HFFc6 (cell line): ENCODE measurements around the gene PRPF38A. TPM values are rescaled to one million over a fixed set of nuclear protein-coding genes. Genes with fewer than 3 reads are reported as not detected.

Source experiments
- DNase-seq: peaks from one replicate; pipeline ENCODE4 v3.0.0-alpha.2; 2018
- H3K27ac Mint-ChIP-seq: 2 replicates; pipeline ENCODE4 v1.8.0; 2020; ENCODE audit warnings: mild to moderate bottlenecking, mixed read lengths
- H3K27me3 Mint-ChIP-seq: 2 replicates; pipeline ENCODE4 v1.8.0; 2021; ENCODE audit warnings: mild to moderate bottlenecking, moderate library complexity, mixed read lengths; ENCODE audit not compliant: insufficient read depth
- H3K36me3 Mint-ChIP-seq: 2 replicates; pipeline ENCODE4 v1.8.0; 2021; ENCODE audit warnings: low read depth, mixed read lengths
- H3K4me1 Mint-ChIP-seq: 2 replicates; pipeline ENCODE4 v1.8.0; 2020; ENCODE audit warnings: low read depth, mixed read lengths
- H3K4me3 Mint-ChIP-seq: 2 replicates; pipeline ENCODE4 v1.8.0; 2020; ENCODE audit warnings: mild to moderate bottlenecking, moderate library complexity, mixed read lengths
- H3K9me3 Mint-ChIP-seq: 2 replicates; pipeline ENCODE4 v1.8.0; 2020; ENCODE audit warnings: mild to moderate bottlenecking, mixed read lengths
- CTCF ChIP-seq: fragments of 200-600 bp; sonication (generic); IDR thresholded peaks from 2 replicates; pipeline ENCODE4 v1.5.0; 2021; ENCODE audit warnings: antibody characterized with exemption, mild to moderate bottlenecking
- total RNA-seq, 6 experiments: library from RNA; stranded (reverse); fragmentation: NEBNext Ultra II Directional; extraction: Animal tissue kit (Norgen Biotek cat#: 25700); gene quantifications; 2 replicates in 1 of 6; 3 replicates in 5 of 6; pipeline ENCODE4 v1.2.3, GENCODE V29; 2021

Gene PRPF38A
- total RNA-seq, 6 experiments from 2014 or later = 27.7 to 33.0 (median 31.3) TPM

- no peaks in the 10 kb centered on the region for H3K27me3 Mint-ChIP-seq
- H3K9me3 Mint-ChIP-seq = no peaks in the 10 kb centered on the region
- no peak for DNase-seq
Observed at GRCh38 chr1:52439976-52440375, 35.6 kb downstream of the PRPF38A start.

GRCh38 chr1:52444463-52444862, 40.1 kb downstream of the PRPF38A start:
- no peak overlapping the region for H3K4me3 Mint-ChIP-seq
- H3K27me3 Mint-ChIP-seq = no peaks in the 10 kb centered on the region
- peaks cover 5% of the 10 kb centered on the region; the same call in 1 of the 2 replicates for H3K4me1 Mint-ChIP-seq
- no peaks in the 10 kb centered on the region for H3K9me3 Mint-ChIP-seq
- no peak overlapping the region for H3K27ac Mint-ChIP-seq
- no peak for DNase-seq
- TF ChIP-seq CTCF = no peak
- H3K36me3 Mint-ChIP-seq = no peaks in the 10 kb centered on the region

More at GRCh38 chr1:52439976-52440375, 35.6 kb downstream of the PRPF38A start:
- Mint-ChIP-seq H3K4me1 (no peaks in the 10 kb centered on the region), H3K4me3 (no peak overlapping the region), H3K36me3 (no peaks in the 10 kb centered on the region; the same call in 1 of the 2 replicates), H3K27ac (no peak overlapping the region)
- TF ChIP-seq CTCF = no peak

GRCh38 chr1:52454127-52454526, 49.7 kb downstream of the PRPF38A start:
- Mint-ChIP-seq H3K36me3 (peaks cover 7% of the 10 kb centered on the region), H3K27me3 (no peaks in the 10 kb centered on the region), H3K27ac (no peak overlapping the region), H3K9me3 (no peaks in the 10 kb centered on the region), H3K4me1 (no peaks in the 10 kb centered on the region), H3K4me3 (no peak overlapping the region)
- TF ChIP-seq CTCF = no peak
- DNase-seq = no peak

GRCh38 chr1:52454779-52455178, 50.4 kb downstream of the PRPF38A start:
- no peak for TF ChIP-seq CTCF
- Mint-ChIP-seq H3K36me3 (peaks cover 7% of the 10 kb centered on the region), H3K4me3 (no peak overlapping the region), H3K27me3 (no peaks in the 10 kb centered on the region), H3K9me3 (no peaks in the 10 kb centered on the region), H3K4me1 (no peaks in the 10 kb centered on the region), H3K27ac (no peak overlapping the region)
- no peak for DNase-seq

- peaks cover 7% of the 10 kb centered on the region for H3K36me3 Mint-ChIP-seq
- H3K9me3 Mint-ChIP-seq = no peaks in the 10 kb centered on the region
- H3K4me3 Mint-ChIP-seq = no peak overlapping the region
- no peaks in the 10 kb centered on the region for H3K4me1 Mint-ChIP-seq
- no peak for TF ChIP-seq CTCF
- no peak for DNase-seq
- no peaks in the 10 kb centered on the region for H3K27me3 Mint-ChIP-seq
- no peak overlapping the region for H3K27ac Mint-ChIP-seq
Observed at GRCh38 chr1:52455686-52456085, 51.3 kb downstream of the PRPF38A start.

- Mint-ChIP-seq H3K4me1 (no peaks in the 10 kb centered on the region), H3K4me3 (no peak overlapping the region), H3K27ac (no peak overlapping the region), H3K36me3 (no peaks in the 10 kb centered on the region; the same call in 1 of the 2 replicates), H3K27me3 (no peaks in the 10 kb centered on the region), H3K9me3 (no peaks in the 10 kb centered on the region)
- no peak for TF ChIP-seq CTCF
- no peak for DNase-seq
Observed at GRCh38 chr1:52460694-52461093, 56.3 kb downstream of the PRPF38A start.
